GM23338 (cell line): ENCODE measurements around the gene ERGIC3.

Experiments
- CREB1 ChIP-seq: fragments of 250-450 bp; sonication (Bioruptor Pico); IDR thresholded peaks from 2 replicates; pipeline ENCODE4 v1.5.0; 2020; ENCODE audit warnings: low read depth, mild to moderate bottlenecking, moderate library complexity
- EZH2 ChIP-seq: fragments of 200-600 bp; sonication (generic); IDR thresholded peaks from one replicate; pipeline ENCODE4 v1.8.0; 2017; ENCODE audit warnings: antibody characterized with exemption, mild to moderate bottlenecking, low read depth; ENCODE audit not compliant: unreplicated experiment
- EZH2phosphoT487 ChIP-seq: fragments of 200-600 bp; sonication (generic); IDR thresholded peaks from one replicate; pipeline ENCODE4 v1.8.1; 2018; ENCODE audit warnings: antibody characterized with exemption; ENCODE audit not compliant: unreplicated experiment
- JUNB ChIP-seq: IDR thresholded peaks from one replicate; pipeline ENCODE4 v1.6.1; 2016; ENCODE audit warnings: antibody characterized with exemption; ENCODE audit not compliant: unreplicated experiment
- POLR2AphosphoS5 ChIP-seq: IDR thresholded peaks from 2 replicates; pipeline ENCODE4 v1.6.1; 2016; ENCODE audit warnings: antibody characterized with exemption, low read depth
- STAT1 ChIP-seq: IDR thresholded peaks from one replicate; pipeline ENCODE4 v1.6.1; 2016; ENCODE audit warnings: antibody characterized with exemption; ENCODE audit not compliant: unreplicated experiment
- ZNF331 ChIP-seq: fragments of 250-450 bp; sonication (Bioruptor Pico); IDR thresholded peaks from 2 replicates; pipeline ENCODE4 v1.5.0; 2020; ENCODE audit warnings: low read depth, mild to moderate bottlenecking, moderate library complexity
- TF ChIP-seq, protein P1 (sequence below): fragments of 250-450 bp; sonication (Bioruptor Pico); IDR thresholded peaks from 2 replicates; pipeline ENCODE4 v1.5.0; 2020; ENCODE audit warnings: mild to moderate bottlenecking, moderate library complexity
- TF ChIP-seq, protein P2 (sequence below), 2 experiments: fragments of 200-600 bp in 1 of 2; sonication (generic) in 1 of 2; conservative IDR thresholded peaks; 2 replicates each; pipeline versions ENCODE4 v1.5.1 to v1.6.1; 2016 to 2017; ENCODE audit warnings: antibody characterized with exemption in 2 of 2, low read depth in 2 of 2, mild to moderate bottlenecking in 2 of 2, moderate library complexity in 1 of 2
- TF ChIP-seq, protein P3 (sequence below): IDR thresholded peaks from one replicate; pipeline ENCODE4 v1.6.1; 2018; ENCODE audit warnings: antibody characterized with exemption; ENCODE audit not compliant: unreplicated experiment
- TF ChIP-seq, protein P4 (sequence below): IDR thresholded peaks from 2 replicates; pipeline ENCODE4 v1.6.1; 2016; ENCODE audit warnings: antibody characterized with exemption

DNA sequence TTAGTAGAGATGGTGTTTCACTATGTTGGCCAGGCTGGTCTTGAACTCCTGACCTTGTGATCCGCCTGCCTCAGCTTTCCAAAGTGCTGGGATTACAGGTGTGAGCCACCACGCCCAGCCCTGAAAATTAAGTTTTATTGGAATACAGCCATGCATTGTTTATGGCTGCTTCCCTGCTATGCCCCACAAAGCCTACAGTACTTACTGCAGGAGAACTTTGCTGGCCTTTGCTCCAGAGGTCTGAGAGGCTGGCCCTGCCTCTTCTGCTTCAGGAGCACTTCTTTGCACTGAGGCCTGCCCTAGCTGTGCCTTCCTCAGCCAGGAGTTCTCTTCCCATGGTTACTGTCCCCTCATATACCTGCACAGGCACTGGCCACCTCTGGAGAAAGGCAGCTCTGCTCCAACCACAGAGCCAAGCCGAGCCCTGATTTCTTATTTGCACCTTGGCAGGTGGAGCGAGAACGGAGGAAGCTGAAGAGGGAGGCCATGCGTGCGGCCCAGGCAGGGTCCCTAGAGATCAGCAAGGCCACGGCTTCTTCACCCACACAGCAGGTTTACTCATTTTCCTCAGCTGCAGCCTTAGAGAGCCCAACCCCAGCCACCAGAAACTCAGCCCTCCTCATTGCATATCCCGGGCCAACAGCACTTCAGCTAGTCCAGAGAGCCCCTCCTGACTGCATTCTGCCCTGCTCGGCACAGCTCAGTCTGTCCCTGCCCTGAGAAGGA is 33.2 kb upstream of the ERGIC3 start:
- TF ChIP-seq, protein P1, sequence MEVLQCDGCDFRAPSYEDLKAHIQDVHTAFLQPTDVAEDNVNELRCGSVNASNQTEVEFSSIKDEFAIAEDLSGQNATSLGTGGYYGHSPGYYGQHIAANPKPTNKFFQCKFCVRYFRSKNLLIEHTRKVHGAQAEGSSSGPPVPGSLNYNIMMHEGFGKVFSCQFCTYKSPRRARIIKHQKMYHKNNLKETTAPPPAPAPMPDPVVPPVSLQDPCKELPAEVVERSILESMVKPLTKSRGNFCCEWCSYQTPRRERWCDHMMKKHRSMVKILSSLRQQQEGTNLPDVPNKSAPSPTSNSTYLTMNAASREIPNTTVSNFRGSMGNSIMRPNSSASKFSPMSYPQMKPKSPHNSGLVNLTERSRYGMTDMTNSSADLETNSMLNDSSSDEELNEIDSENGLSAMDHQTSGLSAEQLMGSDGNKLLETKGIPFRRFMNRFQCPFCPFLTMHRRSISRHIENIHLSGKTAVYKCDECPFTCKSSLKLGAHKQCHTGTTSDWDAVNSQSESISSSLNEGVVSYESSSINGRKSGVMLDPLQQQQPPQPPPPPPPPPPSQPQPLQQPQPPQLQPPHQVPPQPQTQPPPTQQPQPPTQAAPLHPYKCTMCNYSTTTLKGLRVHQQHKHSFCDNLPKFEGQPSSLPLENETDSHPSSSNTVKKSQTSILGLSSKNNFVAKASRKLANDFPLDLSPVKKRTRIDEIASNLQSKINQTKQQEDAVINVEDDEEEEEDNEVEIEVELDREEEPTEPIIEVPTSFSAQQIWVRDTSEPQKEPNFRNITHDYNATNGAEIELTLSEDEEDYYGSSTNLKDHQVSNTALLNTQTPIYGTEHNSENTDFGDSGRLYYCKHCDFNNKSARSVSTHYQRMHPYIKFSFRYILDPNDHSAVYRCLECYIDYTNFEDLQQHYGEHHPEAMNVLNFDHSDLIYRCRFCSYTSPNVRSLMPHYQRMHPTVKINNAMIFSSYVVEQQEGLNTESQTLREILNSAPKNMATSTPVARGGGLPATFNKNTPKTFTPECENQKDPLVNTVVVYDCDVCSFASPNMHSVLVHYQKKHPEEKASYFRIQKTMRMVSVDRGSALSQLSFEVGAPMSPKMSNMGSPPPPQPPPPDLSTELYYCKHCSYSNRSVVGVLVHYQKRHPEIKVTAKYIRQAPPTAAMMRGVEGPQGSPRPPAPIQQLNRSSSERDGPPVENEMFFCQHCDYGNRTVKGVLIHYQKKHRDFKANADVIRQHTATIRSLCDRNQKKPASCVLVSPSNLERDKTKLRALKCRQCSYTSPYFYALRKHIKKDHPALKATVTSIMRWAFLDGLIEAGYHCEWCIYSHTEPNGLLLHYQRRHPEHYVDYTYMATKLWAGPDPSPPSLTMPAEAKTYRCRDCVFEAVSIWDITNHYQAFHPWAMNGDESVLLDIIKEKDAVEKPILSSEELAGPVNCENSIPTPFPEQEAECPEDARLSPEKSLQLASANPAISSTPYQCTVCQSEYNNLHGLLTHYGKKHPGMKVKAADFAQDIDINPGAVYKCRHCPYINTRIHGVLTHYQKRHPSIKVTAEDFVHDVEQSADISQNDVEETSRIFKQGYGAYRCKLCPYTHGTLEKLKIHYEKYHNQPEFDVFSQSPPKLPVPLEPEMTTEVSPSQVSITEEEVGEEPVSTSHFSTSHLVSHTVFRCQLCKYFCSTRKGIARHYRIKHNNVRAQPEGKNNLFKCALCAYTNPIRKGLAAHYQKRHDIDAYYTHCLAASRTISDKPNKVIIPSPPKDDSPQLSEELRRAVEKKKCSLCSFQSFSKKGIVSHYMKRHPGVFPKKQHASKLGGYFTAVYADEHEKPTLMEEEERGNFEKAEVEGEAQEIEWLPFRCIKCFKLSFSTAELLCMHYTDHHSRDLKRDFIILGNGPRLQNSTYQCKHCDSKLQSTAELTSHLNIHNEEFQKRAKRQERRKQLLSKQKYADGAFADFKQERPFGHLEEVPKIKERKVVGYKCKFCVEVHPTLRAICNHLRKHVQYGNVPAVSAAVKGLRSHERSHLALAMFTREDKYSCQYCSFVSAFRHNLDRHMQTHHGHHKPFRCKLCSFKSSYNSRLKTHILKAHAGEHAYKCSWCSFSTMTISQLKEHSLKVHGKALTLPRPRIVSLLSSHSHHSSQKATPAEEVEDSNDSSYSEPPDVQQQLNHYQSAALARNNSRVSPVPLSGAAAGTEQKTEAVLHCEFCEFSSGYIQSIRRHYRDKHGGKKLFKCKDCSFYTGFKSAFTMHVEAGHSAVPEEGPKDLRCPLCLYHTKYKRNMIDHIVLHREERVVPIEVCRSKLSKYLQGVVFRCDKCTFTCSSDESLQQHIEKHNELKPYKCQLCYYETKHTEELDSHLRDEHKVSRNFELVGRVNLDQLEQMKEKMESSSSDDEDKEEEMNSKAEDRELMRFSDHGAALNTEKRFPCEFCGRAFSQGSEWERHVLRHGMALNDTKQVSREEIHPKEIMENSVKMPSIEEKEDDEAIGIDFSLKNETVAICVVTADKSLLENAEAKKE: no peak
- TF ChIP-seq, protein P2, sequence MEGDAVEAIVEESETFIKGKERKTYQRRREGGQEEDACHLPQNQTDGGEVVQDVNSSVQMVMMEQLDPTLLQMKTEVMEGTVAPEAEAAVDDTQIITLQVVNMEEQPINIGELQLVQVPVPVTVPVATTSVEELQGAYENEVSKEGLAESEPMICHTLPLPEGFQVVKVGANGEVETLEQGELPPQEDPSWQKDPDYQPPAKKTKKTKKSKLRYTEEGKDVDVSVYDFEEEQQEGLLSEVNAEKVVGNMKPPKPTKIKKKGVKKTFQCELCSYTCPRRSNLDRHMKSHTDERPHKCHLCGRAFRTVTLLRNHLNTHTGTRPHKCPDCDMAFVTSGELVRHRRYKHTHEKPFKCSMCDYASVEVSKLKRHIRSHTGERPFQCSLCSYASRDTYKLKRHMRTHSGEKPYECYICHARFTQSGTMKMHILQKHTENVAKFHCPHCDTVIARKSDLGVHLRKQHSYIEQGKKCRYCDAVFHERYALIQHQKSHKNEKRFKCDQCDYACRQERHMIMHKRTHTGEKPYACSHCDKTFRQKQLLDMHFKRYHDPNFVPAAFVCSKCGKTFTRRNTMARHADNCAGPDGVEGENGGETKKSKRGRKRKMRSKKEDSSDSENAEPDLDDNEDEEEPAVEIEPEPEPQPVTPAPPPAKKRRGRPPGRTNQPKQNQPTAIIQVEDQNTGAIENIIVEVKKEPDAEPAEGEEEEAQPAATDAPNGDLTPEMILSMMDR (conservative IDR thresholded peaks at IDR 0.05; ENCODE audit: low read depth in 2 of 2): no peak
- no peak for TF ChIP-seq EZH2phosphoT487
- TF ChIP-seq JUNB: no peak
- TF ChIP-seq POLR2AphosphoS5: no peak
- TF ChIP-seq, protein P3, sequence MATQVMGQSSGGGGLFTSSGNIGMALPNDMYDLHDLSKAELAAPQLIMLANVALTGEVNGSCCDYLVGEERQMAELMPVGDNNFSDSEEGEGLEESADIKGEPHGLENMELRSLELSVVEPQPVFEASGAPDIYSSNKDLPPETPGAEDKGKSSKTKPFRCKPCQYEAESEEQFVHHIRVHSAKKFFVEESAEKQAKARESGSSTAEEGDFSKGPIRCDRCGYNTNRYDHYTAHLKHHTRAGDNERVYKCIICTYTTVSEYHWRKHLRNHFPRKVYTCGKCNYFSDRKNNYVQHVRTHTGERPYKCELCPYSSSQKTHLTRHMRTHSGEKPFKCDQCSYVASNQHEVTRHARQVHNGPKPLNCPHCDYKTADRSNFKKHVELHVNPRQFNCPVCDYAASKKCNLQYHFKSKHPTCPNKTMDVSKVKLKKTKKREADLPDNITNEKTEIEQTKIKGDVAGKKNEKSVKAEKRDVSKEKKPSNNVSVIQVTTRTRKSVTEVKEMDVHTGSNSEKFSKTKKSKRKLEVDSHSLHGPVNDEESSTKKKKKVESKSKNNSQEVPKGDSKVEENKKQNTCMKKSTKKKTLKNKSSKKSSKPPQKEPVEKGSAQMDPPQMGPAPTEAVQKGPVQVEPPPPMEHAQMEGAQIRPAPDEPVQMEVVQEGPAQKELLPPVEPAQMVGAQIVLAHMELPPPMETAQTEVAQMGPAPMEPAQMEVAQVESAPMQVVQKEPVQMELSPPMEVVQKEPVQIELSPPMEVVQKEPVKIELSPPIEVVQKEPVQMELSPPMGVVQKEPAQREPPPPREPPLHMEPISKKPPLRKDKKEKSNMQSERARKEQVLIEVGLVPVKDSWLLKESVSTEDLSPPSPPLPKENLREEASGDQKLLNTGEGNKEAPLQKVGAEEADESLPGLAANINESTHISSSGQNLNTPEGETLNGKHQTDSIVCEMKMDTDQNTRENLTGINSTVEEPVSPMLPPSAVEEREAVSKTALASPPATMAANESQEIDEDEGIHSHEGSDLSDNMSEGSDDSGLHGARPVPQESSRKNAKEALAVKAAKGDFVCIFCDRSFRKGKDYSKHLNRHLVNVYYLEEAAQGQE: no peak
- TF ChIP-seq EZH2: no peak
- TF ChIP-seq STAT1: no peak
- no peak for TF ChIP-seq ZNF331 (CRISPR knock-in tag)
- no peak for TF ChIP-seq CREB1 (CRISPR knock-in tag)
- TF ChIP-seq, protein P4, sequence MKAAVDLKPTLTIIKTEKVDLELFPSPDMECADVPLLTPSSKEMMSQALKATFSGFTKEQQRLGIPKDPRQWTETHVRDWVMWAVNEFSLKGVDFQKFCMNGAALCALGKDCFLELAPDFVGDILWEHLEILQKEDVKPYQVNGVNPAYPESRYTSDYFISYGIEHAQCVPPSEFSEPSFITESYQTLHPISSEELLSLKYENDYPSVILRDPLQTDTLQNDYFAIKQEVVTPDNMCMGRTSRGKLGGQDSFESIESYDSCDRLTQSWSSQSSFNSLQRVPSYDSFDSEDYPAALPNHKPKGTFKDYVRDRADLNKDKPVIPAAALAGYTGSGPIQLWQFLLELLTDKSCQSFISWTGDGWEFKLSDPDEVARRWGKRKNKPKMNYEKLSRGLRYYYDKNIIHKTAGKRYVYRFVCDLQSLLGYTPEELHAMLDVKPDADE: no peak
